Esophagus squamous epithelium (tissue), 4 donors: ENCODE measurements around the gene IL16.

ENCODE experiments used
- POLR2A ChIP-seq, 4 donors: fragments of 450-650 bp; IDR thresholded peaks; one replicate each; pipeline ENCODE4 v1.6.1; 2017; ENCODE audit warnings: antibody characterized with exemption in 4 of 4, mild to moderate bottlenecking in 4 of 4, moderate library complexity in 3 of 4
- TF ChIP-seq, protein P1 (sequence below), 6 experiments: fragments of 450-650 bp in 4 of 6; fragments of 200-600 bp in 2 of 6; sonication (generic) in 2 of 6; IDR thresholded peaks; one replicate each; pipeline ENCODE4 v1.5.1; 2016 to 2019; ENCODE audit warnings: antibody characterized with exemption in 6 of 6, mild to moderate bottlenecking in 4 of 6, moderate library complexity in 4 of 6

DNA sequence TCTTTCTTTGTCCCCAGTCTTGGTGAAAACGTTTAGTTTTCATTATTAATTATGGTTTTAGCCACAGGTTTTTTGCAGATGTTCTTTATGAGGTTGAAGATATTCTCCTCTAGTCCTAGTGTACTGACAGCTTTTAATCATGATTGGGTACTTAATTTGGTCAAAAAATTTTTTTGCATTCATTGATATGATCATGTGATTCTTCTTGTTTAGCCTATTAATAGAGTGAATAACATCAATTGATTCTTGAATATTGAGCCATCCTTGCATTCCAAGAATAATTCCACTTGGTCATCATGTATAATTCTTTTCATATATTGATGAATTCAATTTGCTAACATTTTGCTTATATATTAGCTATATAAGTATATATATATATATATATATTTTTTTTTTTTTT, 46.1 kb downstream of the IL16 start:
- TF ChIP-seq, protein P1, sequence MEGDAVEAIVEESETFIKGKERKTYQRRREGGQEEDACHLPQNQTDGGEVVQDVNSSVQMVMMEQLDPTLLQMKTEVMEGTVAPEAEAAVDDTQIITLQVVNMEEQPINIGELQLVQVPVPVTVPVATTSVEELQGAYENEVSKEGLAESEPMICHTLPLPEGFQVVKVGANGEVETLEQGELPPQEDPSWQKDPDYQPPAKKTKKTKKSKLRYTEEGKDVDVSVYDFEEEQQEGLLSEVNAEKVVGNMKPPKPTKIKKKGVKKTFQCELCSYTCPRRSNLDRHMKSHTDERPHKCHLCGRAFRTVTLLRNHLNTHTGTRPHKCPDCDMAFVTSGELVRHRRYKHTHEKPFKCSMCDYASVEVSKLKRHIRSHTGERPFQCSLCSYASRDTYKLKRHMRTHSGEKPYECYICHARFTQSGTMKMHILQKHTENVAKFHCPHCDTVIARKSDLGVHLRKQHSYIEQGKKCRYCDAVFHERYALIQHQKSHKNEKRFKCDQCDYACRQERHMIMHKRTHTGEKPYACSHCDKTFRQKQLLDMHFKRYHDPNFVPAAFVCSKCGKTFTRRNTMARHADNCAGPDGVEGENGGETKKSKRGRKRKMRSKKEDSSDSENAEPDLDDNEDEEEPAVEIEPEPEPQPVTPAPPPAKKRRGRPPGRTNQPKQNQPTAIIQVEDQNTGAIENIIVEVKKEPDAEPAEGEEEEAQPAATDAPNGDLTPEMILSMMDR (IDR thresholded peaks at IDR 0.05), result no peak
- TF ChIP-seq POLR2A (IDR thresholded peaks at IDR 0.05), result no peak
